HEK293T (cell line): ENCODE data around the gene APOBEC3H.

Source experiments
- CTCF ChIA-PET: fragments of 350-600 bp; formaldehyde crosslinking; extraction: SDS; loops from one replicate; lab custom pipeline; 2021; ENCODE audit warnings: antibody characterized with exemption, inconsistent platforms; lab: Yijun Ruan, JAX
- POLR2A ChIA-PET: fragments of 350-600 bp; formaldehyde crosslinking; extraction: SDS; loops from one replicate; lab custom pipeline; 2020; ENCODE audit warnings: antibody characterized with exemption, inconsistent platforms; lab: Yijun Ruan, JAX
- DNase-seq: peaks from one replicate; pipeline ENCODE4 v3.0.0; 2012; ENCODE audit warnings: mixed read lengths; ENCODE audit errors: extremely low spot score
- ARNT ChIP-seq: fragments of 450-650 bp; IDR thresholded peaks from 2 replicates; pipeline ENCODE4 v1.6.1; 2017; ENCODE audit warnings: mild to moderate bottlenecking
- BHLHE40 ChIP-seq: fragments of 450-650 bp; IDR thresholded peaks from 2 replicates; pipeline ENCODE4 v1.6.1; 2016; ENCODE audit warnings: mild to moderate bottlenecking, moderate library complexity, borderline replicate concordance
- CTBP1 ChIP-seq: fragments of 450-650 bp; IDR thresholded peaks from 2 replicates; pipeline ENCODE4 v1.6.1; 2016; ENCODE audit warnings: borderline replicate concordance
- ELF4 ChIP-seq: fragments of 450-650 bp; IDR thresholded peaks from 2 replicates; pipeline ENCODE4 v1.6.1; 2017; ENCODE audit warnings: antibody characterized with exemption
- FOXA1 ChIP-seq: fragments of 450-650 bp; IDR thresholded peaks from 2 replicates; pipeline ENCODE4 v1.6.1; 2016; ENCODE audit warnings: mild to moderate bottlenecking
- FOXK2 ChIP-seq: fragments of 450-650 bp; IDR thresholded peaks from 2 replicates; pipeline ENCODE4 v1.6.1; 2016; ENCODE audit warnings: mild to moderate bottlenecking
- FOXM1 ChIP-seq: fragments of 450-650 bp; IDR thresholded peaks from 2 replicates; pipeline ENCODE4 v1.6.1; 2017; ENCODE audit warnings: mild to moderate bottlenecking, borderline replicate concordance
- HDGF ChIP-seq: fragments of 450-650 bp; IDR thresholded peaks from 2 replicates; pipeline ENCODE4 v1.6.1; 2017; ENCODE audit warnings: antibody characterized with exemption, borderline replicate concordance
- L3MBTL2 ChIP-seq: fragments of 450-650 bp; conservative IDR thresholded peaks from 2 replicates; pipeline ENCODE4 v1.6.1; 2016; ENCODE audit warnings: mild to moderate bottlenecking
- LEF1 ChIP-seq: fragments of 450-650 bp; IDR thresholded peaks from 2 replicates; pipeline ENCODE4 v1.6.1; 2017; ENCODE audit warnings: mild to moderate bottlenecking, borderline replicate concordance
- NFRKB ChIP-seq: fragments of 450-650 bp; IDR thresholded peaks from 2 replicates; pipeline ENCODE4 v1.6.1; 2016; ENCODE audit warnings: mild to moderate bottlenecking, moderate library complexity
- SP1 ChIP-seq: fragments of 450-650 bp; IDR thresholded peaks from 2 replicates; pipeline ENCODE4 v1.6.1; 2017
- SUZ12 ChIP-seq: fragments of 450-650 bp; IDR thresholded peaks from 2 replicates; pipeline ENCODE4 v1.6.1; 2016; ENCODE audit warnings: mild to moderate bottlenecking
- TARDBP ChIP-seq: fragments of 450-650 bp; IDR thresholded peaks from 2 replicates; pipeline ENCODE4 v1.6.1; 2016
- ZNF384 ChIP-seq: fragments of 450-650 bp; IDR thresholded peaks from 2 replicates; pipeline ENCODE4 v1.6.1; 2016
- TF ChIP-seq, protein P1 (sequence below): fragments of 450-650 bp; IDR thresholded peaks from 2 replicates; pipeline ENCODE4 v1.6.1; 2016

APOBEC3H gene

DNA sequence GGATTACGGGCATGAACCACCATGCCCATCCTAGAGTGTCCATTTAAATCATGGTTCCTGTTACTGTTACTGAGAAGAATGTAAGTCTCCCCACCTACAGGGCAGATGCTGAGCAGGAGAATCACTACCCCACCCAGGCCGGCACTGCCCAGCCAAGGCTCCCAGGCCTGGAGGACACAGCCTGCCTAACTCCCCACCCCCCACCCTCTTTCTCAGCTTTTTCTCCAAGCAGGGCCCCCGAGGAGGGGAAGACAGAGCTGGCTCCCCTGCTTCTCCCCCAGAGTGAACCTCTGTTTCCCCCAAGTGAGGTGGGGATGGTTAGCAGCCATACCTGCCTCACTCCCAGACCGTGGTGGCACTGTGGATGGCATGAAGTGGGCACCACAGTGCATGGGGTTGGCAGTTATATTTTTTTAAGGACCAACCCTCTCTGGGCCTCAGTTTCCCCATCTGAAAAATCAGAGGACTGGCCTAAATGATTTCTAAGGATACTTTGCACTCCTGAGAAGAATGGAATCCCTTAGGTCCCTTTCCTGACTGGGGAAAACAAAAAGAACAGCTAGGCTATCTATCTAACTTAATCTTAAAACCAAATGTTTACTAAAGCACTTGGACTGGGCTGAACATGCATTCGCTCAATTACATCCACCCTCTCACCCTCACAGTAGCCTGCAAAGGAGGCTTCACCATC is 50.4 kb downstream of the APOBEC3H start:
- DNase-seq, result no peak
- ChIA-PET POLR2A (interaction anchor here (5.8 kb wide), 1 partner anchor 171 kb away, joined by 59 read pairs; the partner anchor contains the start of gene RPL3), CTCF (no interaction called here)
- TF ChIP-seq BHLHE40, result no peak
- TF ChIP-seq SUZ12, result no peak
- TF ChIP-seq ELF4, result no peak
- TF ChIP-seq CTBP1, result no peak
- TF ChIP-seq SP1, result no peak

DNA sequence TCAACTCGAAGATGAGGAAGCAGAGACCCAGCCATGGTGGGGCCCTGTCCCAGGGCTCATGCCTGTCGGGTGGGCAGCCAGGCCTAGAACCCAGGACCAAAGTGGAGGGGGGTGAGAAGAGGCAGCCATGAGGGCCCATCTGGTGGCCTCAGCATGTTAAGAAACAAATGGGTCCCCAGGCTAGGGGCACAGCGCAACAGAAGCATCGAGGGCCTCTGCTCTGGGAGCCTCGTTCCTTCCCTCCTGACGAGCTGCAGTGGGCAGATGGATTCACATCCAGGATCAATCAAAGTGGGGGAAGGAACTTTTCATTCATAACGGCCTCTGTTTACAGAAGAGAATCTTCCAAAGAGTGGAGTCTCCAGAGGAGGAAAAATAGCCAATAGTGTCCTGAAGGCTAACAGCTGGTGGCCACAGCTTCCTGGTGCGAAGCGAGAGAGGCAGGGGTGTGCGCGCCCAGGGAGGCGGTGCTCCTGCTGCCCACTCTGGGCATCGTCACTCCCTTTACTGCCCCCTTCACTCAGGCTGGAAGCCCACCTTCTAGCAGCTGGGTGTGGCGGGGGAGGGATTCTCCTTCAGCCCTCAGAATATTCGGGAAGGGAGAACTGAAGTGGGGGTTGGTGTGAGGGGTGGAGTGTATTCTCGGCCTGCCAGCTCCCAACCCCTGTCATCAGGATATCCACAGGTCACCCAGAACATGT is 51.1 kb downstream of the APOBEC3H start:
- CTCF ChIA-PET, result interaction anchor here (1.5 kb wide), 1 partner anchor 174 kb away, joined by 3 read pairs; no protein-coding TSS in a partner anchor
- DNase-seq, result no peak
- TF ChIP-seq LEF1 (no peak), BHLHE40 (no peak), FOXK2 (no peak), SP1 (no peak), ARNT (no peak), HDGF (no peak), ZNF384 (no peak), NFRKB (no peak), CTBP1 (no peak), TARDBP (no peak), ELF4 (no peak)
- POLR2A ChIA-PET, result interaction anchor here (0.7 to 5.8 kb wide), 3 partner anchors 12 to 276 kb away, joined by 3 to 59 read pairs (median 6); partner anchors contain the start of genes CBX6 and RPL3

DNA sequence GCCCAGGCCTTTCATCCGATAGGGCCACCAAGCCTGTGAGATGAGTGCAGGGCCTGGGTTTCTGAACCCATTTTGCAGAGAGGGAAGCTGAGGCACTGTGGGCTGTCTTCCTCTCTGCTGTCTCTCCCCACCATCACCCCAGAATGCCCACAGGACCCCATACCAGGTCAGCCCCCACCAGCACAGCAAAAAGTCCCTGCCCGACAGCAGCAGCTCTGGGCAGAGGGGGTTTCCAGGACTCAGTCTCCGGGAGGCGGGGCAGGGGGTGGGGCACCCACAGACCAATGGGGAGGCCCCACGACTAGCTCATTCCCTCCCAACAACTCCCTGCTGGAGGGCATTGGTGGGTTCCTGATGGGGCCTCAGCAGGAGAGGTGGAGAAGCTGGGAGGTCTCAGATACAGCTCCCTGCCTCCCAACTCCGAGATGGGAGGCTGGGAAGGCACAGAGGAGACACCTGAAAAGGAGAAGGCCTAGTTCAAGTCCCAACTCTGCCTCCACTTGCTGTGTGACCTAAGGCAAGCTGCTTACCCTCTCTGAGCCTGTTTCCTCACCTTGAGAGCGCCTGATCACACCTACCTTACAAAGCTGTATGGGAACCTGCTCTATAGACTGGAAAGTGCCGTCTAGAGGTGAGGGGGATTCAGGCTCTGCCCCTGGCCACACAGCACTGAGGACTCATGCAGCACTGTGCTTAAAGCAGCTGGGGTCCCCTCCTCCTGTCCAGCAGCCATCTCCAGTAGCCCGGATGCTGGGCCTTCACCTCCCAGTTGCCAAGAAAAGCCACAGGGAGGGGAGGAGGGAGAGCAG is 51.9 kb downstream of the APOBEC3H start:
- CTCF ChIA-PET, result interaction anchor here (0.6 to 1.5 kb wide), 4 partner anchors 13 to 324 kb away, joined by 3 to 5 read pairs (median 3); no protein-coding TSS in a partner anchor
- POLR2A ChIA-PET, result interaction anchor here (0.7 to 5.8 kb wide), 4 partner anchors 13 to 277 kb away, joined by 3 to 59 read pairs (median 4); partner anchors contain the start of genes CBX6 and RPL3
- no peak for DNase-seq

DNA sequence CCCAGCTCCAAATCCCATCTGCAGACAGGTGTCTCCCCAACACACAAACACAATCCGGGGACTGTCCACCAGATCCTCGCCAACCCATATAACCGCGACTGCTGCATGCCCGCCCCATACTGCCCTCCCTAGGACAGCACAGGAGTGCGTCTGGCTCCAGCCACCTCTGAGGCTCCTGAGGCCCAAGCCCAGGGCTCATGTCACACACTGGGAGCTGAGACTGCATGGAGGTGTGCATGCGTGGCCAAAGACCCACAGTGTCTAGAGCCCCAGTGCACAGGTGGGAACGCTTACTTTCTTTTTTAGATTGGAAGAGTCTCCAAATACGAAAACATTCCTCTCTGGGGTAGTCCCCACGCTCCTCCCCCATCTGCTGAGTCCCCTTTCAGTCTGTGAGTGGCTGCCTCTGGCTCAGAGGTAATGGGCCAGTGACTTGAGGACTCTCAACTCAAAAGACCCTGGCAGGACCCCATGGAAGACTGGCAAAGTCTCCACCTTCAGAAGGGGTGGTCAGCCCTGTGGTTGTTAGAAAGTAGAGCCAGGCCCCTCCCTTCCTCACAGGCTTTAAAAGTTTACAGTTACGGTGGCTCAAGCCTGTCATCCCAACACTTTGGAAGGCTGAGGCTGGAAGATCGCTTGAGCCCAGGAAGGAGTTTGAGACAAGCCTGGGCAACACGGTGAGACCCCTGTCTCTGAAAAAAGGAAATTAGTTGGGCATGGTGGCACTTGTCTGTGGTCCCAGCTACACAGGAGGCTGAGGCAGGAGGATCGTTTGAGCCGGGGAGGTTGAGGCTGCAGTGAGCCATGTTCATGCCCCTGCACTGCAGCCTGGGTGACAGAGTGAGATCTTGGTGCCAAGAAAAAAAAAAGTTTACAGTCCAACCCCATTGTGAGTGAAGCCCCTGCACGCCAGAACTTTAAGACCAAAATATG is 53.1 kb downstream of the APOBEC3H start:
- no peak for DNase-seq
- ChIA-PET POLR2A (interaction anchor here (2.6 to 5.8 kb wide), 2 partner anchors 15 to 169 kb away, joined by 7 to 59 read pairs; partner anchors contain the start of gene RPL3), CTCF (interaction anchor here (0.8 to 1.1 kb wide), 2 partner anchors 15 to 26 kb away, joined by 3 read pairs; no protein-coding TSS in a partner anchor)
- TF ChIP-seq NFRKB (no peak), HDGF (no peak), LEF1 (no peak), L3MBTL2 (no peak), CTBP1 (no peak), TARDBP (no peak), ELF4 (no peak), ARNT (no peak), SP1 (no peak)
- TF ChIP-seq, protein P1, sequence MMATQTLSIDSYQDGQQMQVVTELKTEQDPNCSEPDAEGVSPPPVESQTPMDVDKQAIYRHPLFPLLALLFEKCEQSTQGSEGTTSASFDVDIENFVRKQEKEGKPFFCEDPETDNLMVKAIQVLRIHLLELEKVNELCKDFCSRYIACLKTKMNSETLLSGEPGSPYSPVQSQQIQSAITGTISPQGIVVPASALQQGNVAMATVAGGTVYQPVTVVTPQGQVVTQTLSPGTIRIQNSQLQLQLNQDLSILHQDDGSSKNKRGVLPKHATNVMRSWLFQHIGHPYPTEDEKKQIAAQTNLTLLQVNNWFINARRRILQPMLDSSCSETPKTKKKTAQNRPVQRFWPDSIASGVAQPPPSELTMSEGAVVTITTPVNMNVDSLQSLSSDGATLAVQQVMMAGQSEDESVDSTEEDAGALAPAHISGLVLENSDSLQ, result no peak

More for the DNA sequence above, 51.9 kb downstream of the APOBEC3H start:
- TF ChIP-seq ELF4 (no peak), ZNF384 (no peak), FOXK2 (no peak), FOXA1 (no peak), FOXM1 (no peak), ARNT (no peak), HDGF (no peak), TARDBP (no peak), CTBP1 (no peak), SP1 (no peak), SUZ12 (no peak), LEF1 (no peak), L3MBTL2 (no peak), BHLHE40 (no peak), NFRKB (no peak)
- TF ChIP-seq, protein P1, result no peak

DNA sequence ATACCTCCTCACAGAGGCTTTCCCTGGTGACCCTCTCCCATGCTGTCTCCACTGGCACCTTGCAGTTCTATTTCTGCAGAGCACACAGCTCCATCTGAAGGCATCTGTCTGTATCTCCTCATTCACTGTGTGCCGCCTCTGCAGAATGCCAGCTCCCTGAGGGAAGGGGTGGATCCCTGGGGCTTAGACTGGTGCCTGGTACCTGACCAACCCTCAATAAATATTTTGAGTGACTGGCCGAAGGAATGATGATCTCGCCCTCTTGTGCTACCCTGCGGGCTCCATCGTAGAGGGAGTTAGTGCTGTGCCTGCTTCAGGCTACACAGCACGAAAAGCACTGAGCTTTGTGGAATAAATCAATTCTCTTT is 53.8 kb downstream of the APOBEC3H start:
- no peak for DNase-seq
- TF ChIP-seq FOXK2 (no peak), LEF1 (no peak), SP1 (no peak), HDGF (no peak), FOXA1 (no peak), NFRKB (no peak)
- TF ChIP-seq, protein P1, result peak; percentile 51; the same call in 1 of the 2 replicates
- ChIA-PET POLR2A (interaction anchor here (2.6 to 5.8 kb wide), 2 partner anchors 15 to 168 kb away, joined by 7 to 59 read pairs; partner anchors contain the start of gene RPL3), CTCF (interaction anchor here (1.1 kb wide), 1 partner anchor 29 kb away, joined by 3 read pairs; no protein-coding TSS in a partner anchor)
